Measurements from ENCODE around the gene GRK4.
"Not testable (repeated sequence)": the region's sequence is repeated elsewhere in the genome, so short reads cannot be mapped to it uniquely, and the experiment has no call there.

Gene GRK4

DNA sequence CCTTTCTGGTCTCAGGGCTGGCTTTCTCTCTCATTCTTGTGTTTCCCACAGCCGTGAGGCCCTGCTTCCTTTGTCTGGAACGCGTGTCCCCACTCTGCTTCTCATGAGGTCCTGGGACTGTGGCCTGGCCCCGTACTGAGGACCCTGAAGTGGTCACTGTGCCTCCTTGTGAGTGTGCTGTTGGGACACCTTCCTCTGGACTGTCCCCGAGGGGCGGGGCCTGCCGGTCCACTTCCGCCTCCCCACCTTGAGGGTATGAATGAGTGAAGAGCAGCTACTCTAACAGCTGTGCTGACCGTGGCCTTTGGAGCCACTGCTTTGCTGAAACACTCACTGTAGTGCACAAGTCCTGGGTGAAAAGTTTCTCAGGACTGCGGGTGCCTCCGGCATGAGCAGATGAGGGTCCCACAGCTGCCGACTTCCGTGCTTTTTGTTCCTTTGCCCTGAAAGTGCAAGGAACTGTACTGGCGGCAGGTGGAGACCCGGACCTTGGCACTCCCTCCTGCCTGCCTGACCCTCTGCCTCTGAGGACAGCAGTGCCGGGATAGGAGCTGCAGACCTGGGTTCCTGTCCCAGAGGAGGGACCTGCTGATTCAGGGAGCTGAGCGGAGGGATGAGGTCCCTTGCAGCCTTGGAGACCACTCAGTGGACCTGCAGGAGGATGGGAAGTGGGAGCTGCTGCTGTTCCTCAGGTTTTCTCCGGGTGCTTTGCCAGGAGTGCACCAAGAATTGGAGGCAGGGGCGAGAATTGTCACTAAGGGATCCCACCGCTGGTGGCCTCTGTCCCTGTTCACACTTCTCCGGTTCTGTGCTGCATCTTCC, 73.0 kb downstream of the GRK4 start:
- no peak for DNase-seq

DNA sequence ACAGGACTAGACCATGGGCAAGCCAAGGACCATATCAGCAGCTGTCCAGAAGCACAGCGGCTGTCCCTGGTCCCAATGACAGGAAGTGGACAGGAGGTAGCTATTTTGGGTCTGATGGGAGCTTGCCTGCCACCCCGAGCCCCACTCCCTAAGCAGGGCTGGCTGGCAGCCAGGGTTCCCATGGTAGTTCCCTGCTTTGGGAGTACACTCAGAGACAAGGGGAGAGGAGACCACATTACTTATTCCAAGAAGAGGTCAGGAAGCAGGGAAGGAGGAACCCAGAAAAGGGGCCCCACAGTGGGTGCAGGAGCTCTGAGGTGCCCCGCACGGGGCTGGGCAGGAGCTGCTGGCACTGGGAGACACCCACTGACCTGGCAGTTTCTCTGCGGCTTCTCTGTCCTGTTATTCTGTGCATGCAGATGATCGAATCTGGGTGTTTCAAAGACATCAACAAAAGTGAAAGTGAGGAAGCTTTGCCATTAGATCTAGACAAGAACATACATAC, 74.6 kb downstream of the GRK4 start:
- DNase-seq: no peak

DNA sequence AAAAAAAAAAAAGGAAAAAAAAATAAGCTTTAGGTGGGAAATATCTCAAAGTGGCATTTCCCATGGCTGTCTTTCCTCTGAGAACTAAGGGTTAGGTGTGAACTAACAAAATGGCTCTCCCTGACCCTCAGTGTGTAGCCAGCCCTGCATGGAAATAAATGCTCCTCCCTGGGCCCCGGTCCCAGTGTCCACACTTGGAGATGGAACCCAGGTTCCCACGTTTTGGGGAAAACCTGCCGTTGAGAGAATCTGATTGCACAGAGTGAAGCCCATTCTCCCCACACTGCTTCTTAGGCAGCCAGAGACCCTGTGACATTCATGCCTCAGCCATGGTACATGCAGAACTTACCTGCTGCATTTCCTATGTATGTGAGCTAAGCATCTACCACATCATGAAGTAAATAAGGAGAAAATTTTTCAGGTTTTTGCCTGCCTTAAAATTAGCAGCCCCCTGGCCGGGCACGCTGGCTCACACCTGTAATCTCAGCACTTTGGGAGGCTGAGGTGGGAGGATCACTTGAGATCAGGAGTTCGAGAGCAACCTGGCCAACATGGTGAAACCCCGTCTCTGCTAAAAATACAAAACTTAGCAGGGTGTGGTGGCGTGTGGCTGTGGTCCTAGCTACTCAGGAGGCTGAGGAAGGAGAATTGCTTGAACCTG, 76.5 kb downstream of the GRK4 start:
- no peak for DNase-seq

DNA sequence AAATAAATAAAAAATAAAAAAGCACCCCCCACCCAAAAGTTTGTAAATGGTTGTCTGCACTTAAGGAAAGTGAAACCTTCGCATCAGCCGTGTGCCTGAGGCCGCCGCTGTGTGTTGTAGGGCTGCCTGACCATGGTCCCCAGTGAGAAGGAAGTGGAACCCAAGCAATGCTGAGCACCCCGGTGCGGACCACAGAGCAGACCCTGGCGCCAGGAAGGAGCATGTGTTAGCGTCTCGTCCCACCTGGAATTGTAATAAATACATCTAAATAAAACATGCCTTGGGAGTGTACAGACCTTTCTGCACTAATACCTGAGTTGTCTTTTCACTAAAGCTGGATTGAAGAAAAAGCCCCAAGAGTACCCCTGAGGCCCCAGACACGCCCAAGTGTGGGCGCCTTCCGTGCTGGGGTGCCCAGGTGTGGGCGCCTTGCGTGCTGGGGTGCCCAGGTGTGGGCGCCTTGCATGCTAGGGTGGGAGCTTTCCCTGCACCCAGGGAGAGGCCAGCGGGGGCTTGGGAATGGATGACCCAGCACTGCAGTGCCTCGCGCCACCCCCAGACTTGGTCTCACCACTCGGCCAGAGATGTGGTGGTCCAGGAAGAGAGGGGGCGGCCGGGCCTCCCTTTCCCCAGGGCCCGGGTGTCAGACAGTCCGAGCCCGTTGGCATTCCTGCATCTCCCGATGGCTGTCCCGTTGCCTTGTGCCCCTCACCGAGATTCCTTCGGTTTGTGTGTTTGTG, 77.3 kb downstream of the GRK4 start:
- DNase-seq: no peak

DNA sequence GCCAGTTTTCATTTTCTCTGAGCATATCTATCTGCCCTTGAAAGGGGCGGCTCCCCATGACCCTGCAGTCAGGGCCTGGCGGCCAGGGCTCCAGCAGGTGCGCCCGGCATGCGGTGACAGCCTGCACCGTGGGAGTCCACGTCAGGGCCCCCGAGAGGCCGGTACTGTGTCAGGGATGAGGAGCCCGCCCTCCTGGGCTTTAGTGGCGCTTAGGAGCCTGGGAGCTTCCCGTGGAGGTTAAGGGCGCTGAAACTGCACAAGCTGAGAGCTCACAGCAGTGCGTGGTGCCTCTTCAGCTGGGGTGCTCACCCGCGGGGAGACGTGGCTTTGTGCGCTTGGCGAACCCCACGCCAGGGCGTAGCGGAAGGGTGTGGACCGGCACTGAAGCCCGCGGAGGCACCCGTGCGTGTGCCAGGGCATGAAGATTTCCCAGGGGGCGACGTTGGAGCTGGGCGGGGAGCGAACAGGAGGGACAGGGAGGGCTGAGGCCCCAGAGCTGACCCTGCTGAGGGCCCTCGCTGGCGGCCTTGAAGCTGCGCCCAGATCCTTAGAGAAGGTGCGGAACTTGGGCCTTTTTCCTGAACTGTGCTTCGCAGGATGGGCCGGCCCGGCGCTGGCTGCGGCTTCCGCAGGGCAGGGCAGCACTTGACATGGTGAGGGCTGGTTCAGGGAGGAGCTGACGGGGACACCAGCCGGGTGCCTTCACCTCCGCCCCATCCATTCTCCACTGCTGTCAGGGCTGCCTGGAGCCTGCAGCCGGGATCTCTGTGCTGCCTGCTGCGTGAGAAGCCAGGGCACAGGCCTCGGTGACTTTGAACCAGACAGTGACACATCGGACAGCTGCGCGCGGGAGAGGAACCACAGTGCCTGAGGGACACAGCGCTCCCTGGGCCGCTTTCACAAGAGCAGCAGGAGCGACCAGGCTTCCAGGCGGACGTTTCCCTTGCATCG, 78.1 kb downstream of the GRK4 start:
- DNase-seq: peak in 12 of 56 donors; percentile 2 to 49 (median 23)

DNA sequence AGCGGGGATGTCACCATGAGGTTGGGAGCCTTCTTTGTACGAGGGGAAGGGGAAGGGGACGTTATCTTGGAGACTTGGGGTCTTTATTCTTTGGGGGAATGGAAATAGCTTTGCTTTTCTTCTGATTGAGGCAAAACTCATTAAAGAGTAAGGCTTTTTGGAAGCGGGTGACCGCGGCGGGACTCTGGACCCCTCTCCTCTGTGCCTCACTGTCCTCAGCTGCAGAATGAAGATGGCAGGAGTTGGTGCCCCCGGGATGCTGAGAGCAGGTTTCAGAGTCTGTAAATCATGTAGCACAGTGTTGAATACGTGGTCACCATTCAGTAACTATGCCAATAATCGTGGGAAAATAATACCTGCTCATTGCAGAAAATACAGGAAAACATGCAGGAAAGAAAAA, 78.9 kb downstream of the GRK4 start:
- no peak for DNase-seq

DNA sequence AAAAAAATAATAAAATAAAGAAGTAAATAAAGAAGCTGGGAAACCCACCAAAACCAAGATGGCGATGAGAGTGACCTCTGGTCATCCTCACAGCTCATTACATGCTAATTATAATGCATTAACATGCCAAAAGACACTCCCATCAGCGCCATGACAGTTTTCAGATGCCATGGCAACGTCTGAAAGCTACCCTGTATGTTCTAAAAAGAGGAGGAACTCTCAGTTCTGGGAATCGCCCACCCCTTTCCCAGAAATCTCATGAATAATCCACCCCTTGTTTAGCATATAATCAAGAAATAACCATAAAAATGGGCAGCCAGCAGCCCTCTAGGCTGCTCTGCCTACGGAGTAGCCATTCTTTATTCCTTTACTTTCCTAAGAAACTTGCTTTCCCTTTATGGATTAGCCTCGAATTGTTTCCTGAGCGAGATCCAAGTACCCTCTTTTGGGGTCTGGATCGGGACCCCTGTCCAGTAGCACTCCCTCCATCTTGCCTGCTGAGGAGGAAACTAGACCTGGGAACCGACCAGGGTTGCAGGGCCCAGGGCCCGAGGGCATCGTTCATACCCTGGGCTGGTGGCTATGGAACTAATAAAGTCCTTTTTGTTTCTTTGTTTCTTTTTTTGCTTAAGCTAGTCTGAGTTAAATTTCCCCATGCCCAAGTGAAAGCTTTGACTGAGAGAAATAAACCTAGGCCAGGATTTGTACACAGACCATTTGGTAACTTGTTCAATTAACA, 80.1 kb downstream of the GRK4 start:
- DNase-seq: no peak

DNA sequence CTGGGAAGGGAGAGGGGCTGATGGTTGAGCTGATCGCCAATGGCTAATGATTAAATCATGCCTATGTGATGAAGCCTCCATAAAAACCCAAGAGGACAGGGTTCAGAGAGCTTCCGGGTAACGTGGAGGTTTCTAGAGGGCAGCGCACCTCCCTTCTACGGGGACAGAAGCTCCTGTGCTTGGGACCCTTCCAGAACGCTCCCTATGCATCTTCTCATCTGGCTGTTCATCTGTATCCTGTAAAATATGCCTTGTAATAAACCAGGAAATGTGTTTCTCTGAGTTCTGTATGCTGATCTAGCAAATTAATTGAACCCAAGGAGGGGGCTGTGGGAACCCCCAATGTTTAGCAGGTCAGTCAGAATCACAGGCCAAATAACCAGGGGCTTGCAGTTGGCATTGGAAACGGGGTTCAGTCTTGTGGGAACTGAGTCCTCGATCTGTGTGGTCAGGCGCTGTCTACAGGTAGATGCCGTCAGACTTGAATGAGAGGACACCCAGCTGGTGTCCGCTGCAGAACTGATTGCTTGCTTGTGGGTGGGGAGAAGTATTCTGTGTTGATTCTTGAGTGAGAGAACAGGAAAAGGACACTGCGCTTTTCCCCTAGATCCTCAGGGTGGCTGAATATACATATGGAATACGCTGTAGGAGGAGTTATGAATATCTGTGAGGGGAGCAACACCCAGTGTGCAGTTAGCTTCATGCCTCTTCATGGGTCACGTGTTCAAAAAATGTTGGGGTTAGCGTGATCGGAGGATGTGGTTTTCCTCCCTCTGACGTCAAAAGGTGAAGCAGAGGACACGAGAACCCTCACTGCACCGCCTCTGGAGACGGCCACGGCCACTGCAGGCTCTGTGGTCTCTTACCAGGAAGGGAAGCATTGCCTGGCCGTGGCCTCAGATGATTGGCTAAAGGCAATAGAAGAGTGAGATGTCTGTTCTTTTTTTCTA, 81.8 kb downstream of the GRK4 start:
- peak in 4 of 56 donors; percentile 15 to 26 (median 16) for DNase-seq

DNA sequence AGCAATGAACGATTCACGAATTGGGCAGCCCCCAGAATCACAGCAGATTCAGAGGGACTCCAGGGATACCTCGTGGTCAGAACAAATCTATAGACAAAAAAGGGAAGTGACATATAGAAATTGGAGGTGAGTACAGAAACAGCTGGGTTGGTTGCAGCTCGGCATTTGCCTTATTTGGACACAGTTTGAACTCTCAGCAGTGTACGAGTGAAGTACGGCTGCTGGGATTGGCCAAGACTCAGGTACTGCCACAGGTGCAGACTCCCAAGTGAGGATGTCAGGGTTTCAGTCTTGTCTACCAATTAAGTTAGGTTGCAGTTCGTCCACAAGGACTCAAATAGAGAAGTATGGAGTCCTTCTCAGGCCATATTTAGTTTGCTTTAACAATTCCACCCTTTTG, 82.8 kb downstream of the GRK4 start:
- DNase-seq: no peak

DNA sequence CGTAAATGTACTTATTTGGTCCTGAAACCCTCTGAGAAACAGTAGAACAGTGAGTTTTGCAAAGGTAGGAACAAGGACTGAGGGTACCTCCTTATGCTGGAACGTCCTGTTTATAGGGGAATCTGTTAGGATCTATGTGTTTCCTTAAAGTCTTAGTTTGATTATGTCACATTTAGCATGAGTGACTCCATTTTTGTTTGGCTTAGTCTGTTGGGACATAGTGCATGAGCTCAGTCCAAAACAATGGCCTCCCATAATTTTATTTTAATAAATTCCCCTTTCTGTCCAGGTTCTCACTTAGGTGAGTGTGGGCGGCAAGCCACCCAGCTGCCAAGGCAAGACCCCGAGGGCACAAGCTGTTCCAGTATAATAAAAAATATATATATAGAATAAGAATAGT, 83.3 kb downstream of the GRK4 start:
- DNase-seq: no peak

DNA sequence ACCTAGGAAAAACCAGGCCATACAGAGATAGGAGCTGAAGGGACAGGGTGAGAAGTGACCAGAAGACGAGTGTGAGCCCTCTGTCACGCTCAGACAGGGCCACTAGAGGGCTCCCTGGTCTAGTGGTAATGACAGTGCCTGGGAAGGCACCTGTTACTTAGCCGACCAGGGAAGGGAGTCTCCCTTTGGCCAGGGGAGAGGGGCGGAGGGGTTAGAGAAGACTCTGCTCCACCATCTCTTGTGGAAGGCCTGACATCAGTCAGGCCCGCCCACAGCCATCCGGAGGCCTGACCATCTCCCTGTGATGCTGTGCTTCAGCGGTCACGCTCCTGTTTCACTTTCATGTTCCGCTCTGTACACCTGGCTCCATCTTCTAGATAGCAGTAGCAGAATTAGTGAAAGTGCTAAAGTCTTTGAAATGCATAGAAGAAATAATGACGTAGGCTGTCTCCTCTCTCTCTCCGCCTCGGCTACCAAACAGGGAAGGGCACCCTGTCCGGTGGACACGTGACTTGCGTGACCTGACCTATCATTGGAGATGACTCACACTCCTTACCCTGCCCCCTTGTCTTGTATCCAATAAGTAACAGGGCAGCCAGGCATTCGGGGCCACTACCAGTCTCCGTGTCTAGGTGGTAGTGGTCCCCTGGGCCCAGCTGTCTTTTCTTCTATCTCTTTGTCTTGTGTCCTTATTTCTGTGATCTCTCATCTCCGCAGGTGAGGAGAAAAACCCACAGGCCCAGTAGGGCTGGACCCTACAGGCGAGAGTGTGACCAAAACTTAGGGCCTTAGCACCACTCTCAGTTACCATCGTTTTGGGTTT, 84.3 kb downstream of the GRK4 start:
- DNase-seq: peak in 33 of 56 donors; percentile 7 to 71 (median 40)

DNA sequence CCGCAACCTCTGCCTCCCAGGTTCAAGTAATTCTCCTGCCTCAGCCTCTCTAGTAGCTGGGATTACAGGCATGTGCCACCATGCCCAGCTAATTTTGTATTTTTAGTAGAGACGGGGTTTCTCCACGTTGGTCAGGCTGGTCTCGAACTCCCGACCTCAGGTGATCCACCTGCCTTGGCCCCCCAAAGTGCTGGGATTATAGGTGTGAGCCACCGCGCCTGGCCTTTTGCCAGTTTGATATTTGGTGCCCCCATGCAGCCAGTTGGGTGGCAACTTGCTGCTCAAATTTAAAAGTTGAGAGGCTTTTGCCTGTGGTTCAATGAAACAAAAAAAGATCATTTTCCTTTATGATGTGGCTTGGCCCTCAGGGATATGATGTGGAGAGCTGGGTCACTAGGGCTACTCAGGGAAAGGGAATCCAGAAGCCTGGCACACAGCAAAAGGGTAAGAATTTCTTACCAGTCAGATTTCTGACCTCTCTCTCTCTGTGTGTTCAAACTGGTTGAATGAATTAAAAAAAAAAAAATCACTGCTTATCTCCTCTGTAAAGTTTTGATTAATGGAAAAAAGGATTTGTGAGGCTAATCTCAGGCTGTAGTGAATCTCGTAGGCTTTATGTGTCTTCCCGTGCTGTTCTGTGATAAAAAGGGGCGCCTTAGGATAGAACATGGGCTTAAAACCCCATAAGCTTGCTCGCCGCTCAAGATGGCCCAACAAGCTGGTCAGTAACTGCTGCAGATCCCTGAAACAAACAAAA, 87.9 kb downstream of the GRK4 start:
- not testable (repeated sequence) for DNase-seq

DNA sequence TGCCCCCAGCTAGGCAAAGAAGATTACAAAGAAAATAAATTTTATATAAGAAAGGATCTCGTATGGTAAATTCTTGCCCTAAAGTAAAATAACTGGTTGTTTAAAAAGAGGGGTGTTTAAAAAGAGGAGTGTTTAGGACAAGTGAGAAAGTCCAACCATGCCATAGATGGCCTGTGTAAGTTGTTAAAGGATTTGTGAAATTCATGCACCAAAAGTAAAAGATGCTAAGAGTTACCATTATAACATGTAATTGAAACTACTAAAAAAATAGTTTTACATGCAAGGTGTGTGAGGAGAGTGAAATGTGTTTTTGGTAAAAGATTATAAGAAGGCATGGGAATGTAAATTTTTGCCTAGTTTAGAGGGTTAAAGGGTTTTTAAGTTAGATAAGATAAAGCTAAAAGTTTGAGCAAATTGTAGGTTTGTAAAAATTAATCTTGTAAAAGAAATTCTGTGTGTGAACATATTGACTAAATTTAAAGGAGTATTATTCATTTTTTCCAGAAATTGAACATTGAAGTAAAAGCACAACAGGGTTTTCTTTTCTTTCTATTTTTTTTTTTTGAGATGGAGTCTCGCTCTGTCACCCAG, 90.9 kb downstream of the GRK4 start:
- no peak for DNase-seq

DNA sequence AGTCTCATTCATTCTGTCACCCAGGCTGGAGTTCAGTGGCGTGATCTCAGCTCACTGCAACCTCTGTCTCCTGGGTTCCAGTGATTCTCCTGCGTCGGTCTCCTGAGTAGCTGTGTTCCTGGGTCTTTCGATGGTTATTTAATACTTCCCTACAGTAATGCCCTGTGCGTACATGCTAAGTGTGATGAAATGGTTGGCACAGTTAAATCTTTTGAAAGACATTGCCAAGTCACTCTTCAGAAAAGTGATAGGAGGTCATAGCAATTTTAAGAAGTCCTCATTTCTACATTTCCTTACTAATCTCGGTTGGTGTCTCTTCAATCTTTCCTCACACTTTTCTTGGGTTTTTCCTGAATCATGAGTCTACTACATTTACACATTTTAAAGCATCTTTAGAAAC, 96.6 kb downstream of the GRK4 start:
- no peak for DNase-seq

DNA sequence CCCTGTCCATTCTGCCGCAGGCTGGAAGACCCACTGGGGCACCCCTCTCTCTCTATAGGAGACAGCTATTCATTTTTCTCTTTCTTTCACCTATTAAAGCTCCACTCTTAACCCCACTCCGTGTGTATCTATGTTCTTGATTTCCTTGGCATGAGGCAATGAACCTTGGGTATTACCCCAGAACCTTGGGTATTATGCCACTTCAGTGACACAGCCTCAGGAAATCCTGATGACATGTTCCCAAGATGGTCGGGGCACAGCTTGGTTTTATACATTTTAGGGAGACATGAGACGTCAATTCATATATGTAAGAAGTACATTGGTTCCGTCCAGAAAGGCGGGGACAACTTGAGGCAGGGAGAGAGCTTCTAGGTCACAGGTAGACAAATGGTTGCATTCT, 97.6 kb downstream of the GRK4 start:
- DNase-seq: no peak

DNA sequence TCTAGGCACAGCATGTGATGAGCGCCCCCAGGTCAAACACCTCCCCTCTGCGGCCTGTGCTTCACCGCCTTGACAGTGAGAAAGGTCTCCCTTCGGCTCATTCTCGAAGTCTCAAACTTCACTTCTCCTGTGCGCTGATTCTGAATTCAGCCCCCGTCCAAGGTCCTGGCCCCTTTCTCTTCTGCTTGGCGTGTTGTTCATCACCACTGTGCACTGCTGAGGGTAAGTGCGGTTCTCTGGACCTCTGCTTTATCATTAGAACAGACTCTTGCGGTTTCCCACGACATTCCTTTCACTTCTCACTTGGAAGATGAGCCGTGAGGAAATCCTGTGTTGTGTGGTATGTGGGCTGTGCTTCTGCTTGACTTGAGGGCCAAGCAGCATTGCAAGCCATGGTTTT, 99.1 kb downstream of the GRK4 start:
- DNase-seq: no peak

DNA sequence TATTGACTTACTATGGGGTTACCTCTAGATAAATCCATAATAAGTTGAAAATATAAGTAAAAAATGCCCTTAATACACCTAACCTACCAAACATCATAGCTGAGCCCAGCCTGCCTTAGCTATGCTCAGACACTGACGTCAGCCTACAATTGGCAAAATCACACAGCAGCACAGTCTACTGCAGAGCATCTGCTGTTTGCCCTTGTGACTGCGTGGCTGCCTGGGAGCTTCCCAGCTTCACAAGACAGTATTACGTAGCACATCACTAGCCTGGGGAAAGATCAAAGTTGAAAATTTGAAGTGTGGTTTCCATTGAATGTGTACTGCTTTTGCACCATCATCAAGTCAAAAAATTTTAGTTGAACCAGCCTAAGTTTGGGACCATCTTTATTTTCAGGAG, 102.2 kb downstream of the GRK4 start:
- no peak for DNase-seq
